ENCODE data around the gene MCTP1.

The MCTP1 gene

DNA sequence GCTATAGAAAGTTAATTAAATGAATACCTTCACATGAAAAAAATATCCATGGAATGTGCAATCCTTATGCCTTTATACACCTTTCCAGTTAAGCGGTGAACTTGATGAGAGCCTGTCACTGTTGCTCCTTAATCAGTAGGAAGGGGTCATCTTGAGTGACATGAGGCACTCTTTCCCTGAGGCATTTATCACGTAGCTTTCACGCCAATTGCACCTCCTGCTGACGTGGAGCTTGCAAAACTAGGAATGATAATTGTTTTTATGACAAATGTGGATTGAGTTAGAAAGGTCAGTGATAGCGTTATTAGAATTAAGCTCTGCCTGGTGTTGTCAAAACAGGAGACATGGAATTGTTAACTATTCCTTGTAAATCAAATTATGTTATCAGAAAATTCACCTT lies 586.7 kb downstream of the MCTP1 start:
- no peak overlapping the region for H3K4me3 ChIP-seq (ENCODE audit: low read depth, low read length)
- in situ Hi-C loops (cut with HindIII; ENCODE audit: low sequenced_read_pairs) = no loop called here
- TF ChIP-seq, protein P1, sequence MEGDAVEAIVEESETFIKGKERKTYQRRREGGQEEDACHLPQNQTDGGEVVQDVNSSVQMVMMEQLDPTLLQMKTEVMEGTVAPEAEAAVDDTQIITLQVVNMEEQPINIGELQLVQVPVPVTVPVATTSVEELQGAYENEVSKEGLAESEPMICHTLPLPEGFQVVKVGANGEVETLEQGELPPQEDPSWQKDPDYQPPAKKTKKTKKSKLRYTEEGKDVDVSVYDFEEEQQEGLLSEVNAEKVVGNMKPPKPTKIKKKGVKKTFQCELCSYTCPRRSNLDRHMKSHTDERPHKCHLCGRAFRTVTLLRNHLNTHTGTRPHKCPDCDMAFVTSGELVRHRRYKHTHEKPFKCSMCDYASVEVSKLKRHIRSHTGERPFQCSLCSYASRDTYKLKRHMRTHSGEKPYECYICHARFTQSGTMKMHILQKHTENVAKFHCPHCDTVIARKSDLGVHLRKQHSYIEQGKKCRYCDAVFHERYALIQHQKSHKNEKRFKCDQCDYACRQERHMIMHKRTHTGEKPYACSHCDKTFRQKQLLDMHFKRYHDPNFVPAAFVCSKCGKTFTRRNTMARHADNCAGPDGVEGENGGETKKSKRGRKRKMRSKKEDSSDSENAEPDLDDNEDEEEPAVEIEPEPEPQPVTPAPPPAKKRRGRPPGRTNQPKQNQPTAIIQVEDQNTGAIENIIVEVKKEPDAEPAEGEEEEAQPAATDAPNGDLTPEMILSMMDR (IDR thresholded peaks at IDR 0.05; ENCODE audit: low read depth, low read length, missing control alignments) = no peak
- no peak for DNase-seq (ENCODE audit: low read depth)

DNA sequence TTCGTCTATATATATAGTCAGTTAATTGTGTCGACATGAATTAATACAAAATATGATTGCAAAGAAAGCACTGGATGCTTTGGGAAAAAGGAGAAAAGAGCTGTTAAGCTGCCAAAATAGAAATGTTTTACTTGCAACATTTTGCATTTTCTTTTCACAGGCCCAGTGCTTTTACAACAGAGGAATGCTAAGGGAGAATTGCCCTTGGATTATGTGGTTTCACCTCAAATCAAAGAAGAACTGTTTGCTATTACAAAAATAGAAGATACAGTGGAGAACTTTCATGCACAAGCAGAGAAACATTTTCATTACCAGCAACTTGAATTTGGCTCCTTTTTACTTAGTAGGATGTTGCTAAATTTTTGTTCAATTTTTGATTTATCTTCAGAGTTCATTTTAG lies 590.2 kb downstream of the MCTP1 start:
- H3K4me3 ChIP-seq (ENCODE audit: low read depth, low read length) = no peak overlapping the region
- DNase-seq (ENCODE audit: low read depth) = no peak
- in situ Hi-C loops (cut with HindIII; ENCODE audit: low sequenced_read_pairs) = no loop called here
- TF ChIP-seq, protein P1 (IDR thresholded peaks at IDR 0.05; ENCODE audit: low read depth, low read length, missing control alignments) = no peak

DNA sequence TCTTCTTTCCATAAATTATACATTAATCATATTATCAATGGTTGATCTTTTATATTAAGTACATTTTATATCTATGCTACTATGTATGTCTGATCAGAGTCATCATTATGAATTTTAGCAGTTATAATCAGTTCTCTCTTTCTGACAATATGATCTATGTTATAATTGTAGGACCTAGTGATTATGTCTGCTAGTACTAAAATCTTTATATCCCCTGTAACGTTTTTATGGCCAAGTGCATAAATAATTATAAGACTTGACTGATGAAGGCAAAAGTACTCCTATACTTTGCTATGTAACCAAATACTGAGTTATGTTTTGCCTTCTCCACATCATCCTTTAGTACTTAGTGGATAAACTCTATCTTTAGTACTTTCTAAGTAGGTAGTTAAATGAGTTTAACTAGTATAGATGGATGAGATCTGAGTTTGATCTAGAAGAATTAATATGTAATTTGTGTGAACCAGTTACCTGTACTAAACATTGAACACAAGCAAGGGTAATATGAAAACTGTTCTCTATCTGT lies 591.0 kb downstream of the MCTP1 start:
- in situ Hi-C loops (cut with HindIII; ENCODE audit: low sequenced_read_pairs) = no loop called here
- no peak for DNase-seq (ENCODE audit: low read depth)
- H3K4me3 ChIP-seq (ENCODE audit: low read depth, low read length) = no peak overlapping the region
- TF ChIP-seq, protein P1 (IDR thresholded peaks at IDR 0.05; ENCODE audit: low read depth, low read length, missing control alignments) = no peak

DNA sequence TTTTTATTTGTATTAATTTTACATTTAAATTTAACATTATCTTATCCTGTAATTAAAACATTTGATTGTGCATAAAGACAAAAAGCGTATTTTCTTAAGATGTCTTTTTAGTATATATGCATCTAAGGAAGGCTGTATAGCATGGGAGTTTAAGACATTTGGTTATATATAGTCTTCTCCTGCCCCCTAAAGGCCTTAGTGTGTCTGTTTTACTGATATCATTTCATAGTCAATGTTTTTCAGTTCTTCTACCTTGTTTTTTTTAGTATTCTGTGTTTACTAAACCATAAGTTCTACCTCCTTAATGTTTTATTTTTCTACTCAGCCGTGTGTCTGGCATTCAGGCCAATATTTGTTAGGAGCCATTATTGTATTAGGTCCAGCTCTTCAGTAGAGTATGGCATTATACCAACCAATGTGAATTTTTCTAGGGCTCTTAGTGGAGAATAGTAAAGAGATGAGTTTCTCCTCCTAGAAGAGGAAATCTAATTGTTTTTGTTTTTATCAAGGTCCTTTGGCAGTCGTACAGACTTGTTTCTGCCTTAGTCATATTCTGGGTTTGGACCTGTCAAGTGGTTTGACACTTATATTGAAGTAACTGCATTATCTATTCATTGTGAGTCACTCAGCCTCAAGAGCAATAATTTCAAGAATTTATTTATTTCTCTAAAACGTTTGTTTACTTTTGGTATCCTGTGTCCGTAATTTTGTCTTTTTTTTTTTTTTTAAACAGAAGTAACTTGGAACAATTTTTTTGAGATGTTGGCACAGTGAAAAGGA lies 591.7 kb downstream of the MCTP1 start:
- H3K4me3 ChIP-seq (ENCODE audit: low read depth, low read length) = no peak overlapping the region
- in situ Hi-C loops (cut with HindIII; ENCODE audit: low sequenced_read_pairs) = no loop called here
- no peak for DNase-seq (ENCODE audit: low read depth)
- TF ChIP-seq, protein P1 (IDR thresholded peaks at IDR 0.05; ENCODE audit: low read depth, low read length, missing control alignments) = no peak

DNA sequence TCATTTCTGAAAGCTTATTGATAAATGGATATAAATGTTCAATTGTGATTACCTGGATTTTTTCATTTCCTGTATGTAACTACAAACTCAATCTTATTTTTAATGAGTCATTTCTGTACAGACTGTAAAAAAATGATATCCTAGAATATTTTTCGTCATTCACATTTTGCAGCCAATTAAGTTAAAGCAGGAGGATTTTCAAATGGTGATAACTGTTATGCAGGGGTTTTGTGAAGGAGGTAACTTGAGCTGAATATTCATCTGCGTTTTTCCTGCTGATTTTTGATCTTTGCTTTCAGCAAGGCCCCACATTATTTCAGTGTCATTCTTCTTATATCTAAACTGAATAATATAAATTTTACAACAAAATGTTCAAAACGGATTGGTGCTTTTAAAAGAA lies 592.3 kb downstream of the MCTP1 start:
- TF ChIP-seq, protein P1 (IDR thresholded peaks at IDR 0.05; ENCODE audit: low read depth, low read length, missing control alignments) = no peak
- no peak overlapping the region for H3K4me3 ChIP-seq (ENCODE audit: low read depth, low read length)
- DNase-seq (ENCODE audit: low read depth) = no peak
- in situ Hi-C loops (cut with HindIII; ENCODE audit: low sequenced_read_pairs) = no loop called here

DNA sequence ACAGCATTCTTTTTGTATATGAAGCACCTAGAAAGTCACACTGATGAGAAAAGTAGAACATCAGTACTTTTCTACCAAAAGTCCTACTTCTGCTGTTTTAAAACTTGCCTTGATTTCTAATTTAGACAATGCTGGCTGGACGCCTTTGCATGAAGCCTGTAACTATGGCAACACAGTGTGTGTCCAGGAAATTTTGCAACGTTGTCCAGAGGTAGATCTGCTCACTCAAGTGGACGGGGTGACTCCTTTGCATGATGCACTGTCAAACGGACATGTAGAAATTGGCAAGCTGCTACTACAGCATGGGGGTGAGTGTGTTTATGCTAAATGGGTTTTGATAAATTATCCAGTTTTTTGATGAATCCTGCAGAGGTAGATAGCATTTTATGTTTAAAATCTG lies 592.9 kb downstream of the MCTP1 start:
- peak; percentile 81 for DNase-seq (ENCODE audit: low read depth)
- no peak overlapping the region for H3K4me3 ChIP-seq (ENCODE audit: low read depth, low read length)
- TF ChIP-seq, protein P1 (IDR thresholded peaks at IDR 0.05; ENCODE audit: low read depth, low read length, missing control alignments) = no peak
- in situ Hi-C loops (cut with HindIII; ENCODE audit: low sequenced_read_pairs) = no loop called here
